Endothelial cell of umbilical vein (primary cell): ENCODE measurements around the gene HPCAL4. TPM values are rescaled to one million over a fixed set of nuclear protein-coding genes. Genes with fewer than 3 reads are reported as not detected.

ENCODE experiments used
- BruUV-seq: library from RNA; stranded (reverse); fragments of 400-500 nt; replicated peaks from 2 replicates; lab custom pipeline; 2021; lab: Mats Ljungman, UMichigan
- CTCF ChIA-PET: fragments of 300-600, 350-600 bp; sonication (Branson Sonifier 250); formaldehyde crosslinking; loops from one replicate; lab custom pipeline; 2021; ENCODE audit warnings: antibody characterized with exemption, inconsistent platforms; lab: Charles Lee
- POLR2A ChIA-PET: fragments of 300-600, 350-600 bp; sonication (Branson Sonifier 250); formaldehyde crosslinking; loops from one replicate; lab custom pipeline; 2021; ENCODE audit warnings: antibody characterized with exemption, inconsistent platforms; lab: Charles Lee
- DNase-seq: peaks from one replicate; pipeline ENCODE4 v3.0.0-alpha.2; 2011; ENCODE audit warnings: low read depth, low spot score
- FAIRE-seq: peaks from 2 replicates; lab custom pipeline; 2011; peaks lifted over from hg19 to GRCh38; lab: Jason Lieb, UNC
- H2AFZ ChIP-seq: 2 replicates; pipeline ENCODE4 v1.6.0; 2012; ENCODE audit warnings: low read depth, low read length, control low read depth, inconsistent platforms
- H3K27ac ChIP-seq: 2 replicates; pipeline ENCODE4 v1.5.1; 2011; ENCODE audit warnings: low read depth, mild to moderate bottlenecking, control low read depth, low read length, moderate library complexity; ENCODE audit not compliant: insufficient read depth
- H3K27me3 ChIP-seq, 2 experiments: 2 replicates each; pipeline versions ENCODE4 v1.6.0 to v1.6.1; 2011; ENCODE audit warnings: low read length in 2 of 2, mixed read lengths in 1 of 2; ENCODE audit not compliant: control insufficient read depth in 2 of 2, insufficient read depth in 2 of 2
- H3K36me3 ChIP-seq, 2 experiments: 2 replicates in 1 of 2; 3 replicates in 1 of 2; pipeline ENCODE4 v1.5.1; 2011; ENCODE audit warnings: low read length in 2 of 2, mild to moderate bottlenecking in 1 of 2, moderate library complexity in 1 of 2; ENCODE audit not compliant: control insufficient read depth in 2 of 2, insufficient read depth in 2 of 2; ENCODE audit errors: extremely low read depth in 1 of 2
- H3K4me1 ChIP-seq: 3 replicates; pipeline ENCODE4 v1.5.1; 2011; ENCODE audit warnings: mild to moderate bottlenecking, low read length; ENCODE audit not compliant: control insufficient read depth, insufficient read depth; ENCODE audit errors: extremely low read depth
- H3K4me2 ChIP-seq: 2 replicates; pipeline ENCODE4 v1.6.1; 2011; ENCODE audit warnings: low read length, control low read depth, mixed read lengths; ENCODE audit not compliant: insufficient read depth
- H3K4me3 ChIP-seq, 3 experiments: fragments of 200-600 bp in 1 of 3; sonication (generic), shearing (Covaris generic) in 1 of 3; replicated peaks in 1 of 3; 2 replicates each; pipeline ENCODE4 v1.5.1; 2011 to 2016; ENCODE audit warnings: control low read depth in 3 of 3, low read length in 3 of 3, mild to moderate bottlenecking in 2 of 3, inconsistent platforms in 1 of 3, low read depth in 1 of 3, moderate library complexity in 1 of 3; ENCODE audit not compliant: insufficient read depth in 1 of 3
- H3K79me2 ChIP-seq: 2 replicates; pipeline ENCODE4 v1.6.0; 2012; ENCODE audit warnings: low read length, inconsistent platforms; ENCODE audit not compliant: control insufficient read depth, insufficient read depth
- H3K9ac ChIP-seq: replicated peaks from 2 replicates; pipeline ENCODE3; 2011; ENCODE audit warnings: low read length, control low read depth; ENCODE audit not compliant: insufficient read depth; ENCODE audit errors: extremely low read depth
- H3K9me1 ChIP-seq: replicated peaks from 3 replicates; pipeline ENCODE4 v1.6.0; 2011; ENCODE audit warnings: mild to moderate bottlenecking, low read length; ENCODE audit not compliant: control insufficient read depth, insufficient read depth; ENCODE audit errors: extremely low read depth
- H3K9me3 ChIP-seq: replicated peaks from 2 replicates; pipeline ENCODE4 v1.5.1; 2012; ENCODE audit warnings: low read length, inconsistent platforms; ENCODE audit not compliant: control insufficient read depth, insufficient read depth
- H4K20me1 ChIP-seq: replicated peaks from 2 replicates; pipeline ENCODE3; 2011; ENCODE audit warnings: mild to moderate bottlenecking, low read length; ENCODE audit not compliant: control insufficient read depth, insufficient read depth; ENCODE audit errors: extremely low read depth
- EZH2 ChIP-seq: IDR thresholded peaks from 2 replicates; pipeline ENCODE4 v1.6.1; 2012; ENCODE audit warnings: borderline replicate concordance, low read depth, mild to moderate bottlenecking, moderate library complexity, low read length, inconsistent platforms; ENCODE audit not compliant: severe bottlenecking
- POLR2AphosphoS5 ChIP-seq: IDR thresholded peaks from 2 replicates; pipeline ENCODE4 v1.6.1; 2012; ENCODE audit warnings: low read depth, mild to moderate bottlenecking, control low read depth, low read length, moderate library complexity; ENCODE audit not compliant: insufficient read depth
- dilution Hi-C: fragments of 300-500 bp; cut with MboI; formaldehyde crosslinking; loops from one replicate; pipeline ENCODE4 v1.15.0; 2019; ENCODE audit warnings: low sequenced_read_pairs; ENCODE audit not compliant: extremely low pct_ligation_motif_present
- intact Hi-C: fragments of 100-400 bp; cut with micrococcal nuclease; formaldehyde crosslinking; loops from one replicate; pipeline ENCODE4 v1.10.0; 2022
- polyA plus RNA-seq, 4 experiments: library from polyadenylated mRNA; depleted of rRNA in 3 of 4; stranded (reverse) in 3 of 4; unstranded in 1 of 4; fragments of >200 nt; gene quantifications; 2 replicates each; pipeline versions ENCODE4 v1.2.1 to v1.2.3, GENCODE V29; 2011 to 2012; ENCODE audit warnings: missing spikeins in 1 of 4
- total RNA-seq: library from RNA; stranded (reverse); gene quantifications from 2 replicates; pipeline ENCODE4 v1.2.3, GENCODE V29; 2021
- TF ChIP-seq, protein P1 (sequence below), 2 donors: IDR thresholded peaks; 1 replicate in 1 of 2; 2 replicates in 1 of 2; pipeline ENCODE4 v1.5.1; 2011; ENCODE audit warnings: low read length in 2 of 2, mild to moderate bottlenecking in 2 of 2, moderate library complexity in 2 of 2, control low read depth in 1 of 2, inconsistent platforms in 1 of 2, low read depth in 1 of 2; ENCODE audit not compliant: insufficient read depth in 1 of 2; ENCODE audit errors: extremely low read depth in 1 of 2

HPCAL4 gene
- total and polyA plus RNA-seq, 2 donors (not counting 3 experiments of a cell fraction or from before 2014, with no cell fraction given): not detected

DNA sequence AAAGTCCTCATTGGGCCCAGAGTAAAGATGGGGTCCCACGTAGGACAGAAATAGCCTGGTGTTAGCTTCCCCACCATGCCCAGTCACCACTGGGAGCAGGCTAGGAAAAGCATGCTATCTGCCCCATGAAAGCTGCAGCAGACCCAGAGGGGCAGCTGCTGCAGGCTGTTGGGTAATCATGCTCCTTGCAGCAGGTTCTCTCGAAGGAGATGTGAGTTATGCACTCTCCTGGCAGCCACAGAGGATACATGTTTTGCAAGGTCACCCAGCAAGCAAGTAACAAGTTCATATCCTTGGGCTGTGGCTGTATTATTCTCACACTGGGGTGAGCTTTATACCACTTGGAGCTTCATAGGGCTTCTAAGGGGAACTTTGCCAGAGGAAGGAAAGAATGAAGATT lies 42.7 kb downstream of the HPCAL4 start:
- H3K9ac ChIP-seq: no peak overlapping the region
- no peak overlapping the region for H2AFZ ChIP-seq
- no peak for TF ChIP-seq POLR2AphosphoS5
- TF ChIP-seq, protein P1, sequence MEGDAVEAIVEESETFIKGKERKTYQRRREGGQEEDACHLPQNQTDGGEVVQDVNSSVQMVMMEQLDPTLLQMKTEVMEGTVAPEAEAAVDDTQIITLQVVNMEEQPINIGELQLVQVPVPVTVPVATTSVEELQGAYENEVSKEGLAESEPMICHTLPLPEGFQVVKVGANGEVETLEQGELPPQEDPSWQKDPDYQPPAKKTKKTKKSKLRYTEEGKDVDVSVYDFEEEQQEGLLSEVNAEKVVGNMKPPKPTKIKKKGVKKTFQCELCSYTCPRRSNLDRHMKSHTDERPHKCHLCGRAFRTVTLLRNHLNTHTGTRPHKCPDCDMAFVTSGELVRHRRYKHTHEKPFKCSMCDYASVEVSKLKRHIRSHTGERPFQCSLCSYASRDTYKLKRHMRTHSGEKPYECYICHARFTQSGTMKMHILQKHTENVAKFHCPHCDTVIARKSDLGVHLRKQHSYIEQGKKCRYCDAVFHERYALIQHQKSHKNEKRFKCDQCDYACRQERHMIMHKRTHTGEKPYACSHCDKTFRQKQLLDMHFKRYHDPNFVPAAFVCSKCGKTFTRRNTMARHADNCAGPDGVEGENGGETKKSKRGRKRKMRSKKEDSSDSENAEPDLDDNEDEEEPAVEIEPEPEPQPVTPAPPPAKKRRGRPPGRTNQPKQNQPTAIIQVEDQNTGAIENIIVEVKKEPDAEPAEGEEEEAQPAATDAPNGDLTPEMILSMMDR (IDR thresholded peaks at IDR 0.05; ENCODE audit: extremely low read depth in 1 of 2, insufficient read depth in 1 of 2, low read depth in 1 of 2, low read length in 2 of 2): no peak
- intact Hi-C loops: no loop called here
- no peak overlapping the region for H3K4me2 ChIP-seq
- H3K4me3 ChIP-seq: no peak overlapping the region
- no peaks in the 10 kb centered on the region for H4K20me1 ChIP-seq
- H3K79me2 ChIP-seq: no peaks in the 10 kb centered on the region
- no TSS peak for BruUV-seq
- peaks cover 14 to 17% of the 10 kb centered on the region in 2 experiments for H3K27me3 ChIP-seq
- no peaks in the 10 kb centered on the region for H3K36me3 ChIP-seq
- no peak for FAIRE-seq
- CTCF ChIA-PET: interaction anchor here (0.8 to 5.2 kb wide), 4 partner anchors 9 to 65 kb away, joined by 3 to 64 read pairs (median 22); no protein-coding TSS in a partner anchor
- dilution Hi-C loops: no loop called here
- H3K9me1 ChIP-seq: no peaks in the 10 kb centered on the region
- POLR2A ChIA-PET: no interaction called here
- H3K9me3 ChIP-seq: no peaks in the 10 kb centered on the region
- no peak overlapping the region for H3K27ac ChIP-seq
- DNase-seq: no peak
- no peaks in the 10 kb centered on the region for H3K4me1 ChIP-seq

DNA sequence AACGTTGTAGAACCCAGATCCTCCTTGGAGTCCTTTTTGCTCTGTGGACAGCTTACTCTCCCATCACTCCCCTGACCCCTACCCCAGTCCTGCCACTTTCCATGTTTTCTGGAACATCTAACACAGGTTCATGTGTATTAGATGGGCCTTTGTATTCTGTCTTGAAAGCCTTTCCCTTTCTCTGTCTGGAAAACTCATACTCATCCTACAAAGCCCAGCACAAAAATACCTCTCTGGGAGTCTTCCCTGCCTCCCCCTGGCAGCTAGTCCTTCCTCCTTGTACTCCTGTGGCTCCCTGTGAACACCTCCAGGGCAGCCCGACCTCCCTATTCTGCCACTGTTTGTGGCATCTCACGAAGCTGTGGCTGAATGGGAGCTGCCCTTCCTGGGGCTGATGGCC lies 44.0 kb downstream of the HPCAL4 start:
- Histone ChIP-seq H3K36me3 (no peaks in the 10 kb centered on the region), H2AFZ (no peak overlapping the region), H3K27ac (no peak overlapping the region), H3K4me3 (no peak overlapping the region), H3K79me2 (no peaks in the 10 kb centered on the region), H4K20me1 (no peaks in the 10 kb centered on the region), H3K9ac (no peak overlapping the region), H3K27me3 (peaks cover 14 to 24% of the 10 kb centered on the region in 2 experiments), H3K9me1 (no peaks in the 10 kb centered on the region), H3K4me2 (no peak overlapping the region), H3K9me3 (no peaks in the 10 kb centered on the region), H3K4me1 (no peaks in the 10 kb centered on the region)
- no peak for DNase-seq
- TF ChIP-seq EZH2: no peak
- POLR2A ChIA-PET: no interaction called here
- intact Hi-C loops: no loop called here
- CTCF ChIA-PET: interaction anchor here (0.7 to 5.2 kb wide), 8 partner anchors 9 to 64 kb away, joined by 3 to 64 read pairs (median 3); no protein-coding TSS in a partner anchor
- BruUV-seq: no TSS peak
- dilution Hi-C loops: no loop called here
- FAIRE-seq: no peak
